Measurements from ENCODE around the gene ADAMTS9.

DNA sequence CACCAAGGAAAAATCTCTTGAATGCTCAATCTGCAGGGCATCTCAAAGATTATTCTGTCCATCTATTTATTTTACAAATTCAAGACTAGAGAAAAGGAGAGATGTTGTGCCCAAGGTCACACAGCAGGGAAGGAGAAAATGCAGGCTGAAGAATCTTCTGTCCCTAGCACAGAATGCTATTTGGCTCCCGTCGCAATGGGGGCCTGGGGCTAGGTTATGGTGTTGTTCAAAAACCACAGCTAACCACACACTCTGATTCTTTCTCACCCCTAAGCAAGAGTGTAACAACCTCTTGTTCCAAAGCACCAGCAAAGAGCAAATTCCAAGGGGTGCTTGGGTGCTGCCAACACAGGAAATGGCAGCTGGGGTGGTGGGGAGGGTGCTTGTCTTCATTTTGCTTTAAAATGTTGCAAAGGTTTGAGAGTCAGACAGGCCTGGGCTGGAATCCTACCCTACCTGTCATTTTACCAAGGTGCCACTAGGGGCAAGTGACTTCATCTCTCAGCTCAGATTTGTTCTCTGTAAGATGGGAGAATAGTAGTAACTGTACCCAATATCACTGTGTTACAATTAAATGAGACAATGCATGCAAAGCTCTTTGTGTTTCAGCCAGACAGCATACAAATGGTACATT is 112.5 kb downstream of the ADAMTS9 start:
- TF ChIP-seq, protein P1, sequence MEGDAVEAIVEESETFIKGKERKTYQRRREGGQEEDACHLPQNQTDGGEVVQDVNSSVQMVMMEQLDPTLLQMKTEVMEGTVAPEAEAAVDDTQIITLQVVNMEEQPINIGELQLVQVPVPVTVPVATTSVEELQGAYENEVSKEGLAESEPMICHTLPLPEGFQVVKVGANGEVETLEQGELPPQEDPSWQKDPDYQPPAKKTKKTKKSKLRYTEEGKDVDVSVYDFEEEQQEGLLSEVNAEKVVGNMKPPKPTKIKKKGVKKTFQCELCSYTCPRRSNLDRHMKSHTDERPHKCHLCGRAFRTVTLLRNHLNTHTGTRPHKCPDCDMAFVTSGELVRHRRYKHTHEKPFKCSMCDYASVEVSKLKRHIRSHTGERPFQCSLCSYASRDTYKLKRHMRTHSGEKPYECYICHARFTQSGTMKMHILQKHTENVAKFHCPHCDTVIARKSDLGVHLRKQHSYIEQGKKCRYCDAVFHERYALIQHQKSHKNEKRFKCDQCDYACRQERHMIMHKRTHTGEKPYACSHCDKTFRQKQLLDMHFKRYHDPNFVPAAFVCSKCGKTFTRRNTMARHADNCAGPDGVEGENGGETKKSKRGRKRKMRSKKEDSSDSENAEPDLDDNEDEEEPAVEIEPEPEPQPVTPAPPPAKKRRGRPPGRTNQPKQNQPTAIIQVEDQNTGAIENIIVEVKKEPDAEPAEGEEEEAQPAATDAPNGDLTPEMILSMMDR (IDR thresholded peaks at IDR 0.05; ENCODE audit: insufficient read depth, low read length): peak; percentile 46
- TF ChIP-seq POLR2AphosphoS5 (IDR thresholded peaks at IDR 0.05; ENCODE audit: low read depth) (no peak), GABPA (IDR thresholded peaks at IDR 0.05; ENCODE audit: low read depth) (no peak)
- TF ChIP-seq, protein P2, sequence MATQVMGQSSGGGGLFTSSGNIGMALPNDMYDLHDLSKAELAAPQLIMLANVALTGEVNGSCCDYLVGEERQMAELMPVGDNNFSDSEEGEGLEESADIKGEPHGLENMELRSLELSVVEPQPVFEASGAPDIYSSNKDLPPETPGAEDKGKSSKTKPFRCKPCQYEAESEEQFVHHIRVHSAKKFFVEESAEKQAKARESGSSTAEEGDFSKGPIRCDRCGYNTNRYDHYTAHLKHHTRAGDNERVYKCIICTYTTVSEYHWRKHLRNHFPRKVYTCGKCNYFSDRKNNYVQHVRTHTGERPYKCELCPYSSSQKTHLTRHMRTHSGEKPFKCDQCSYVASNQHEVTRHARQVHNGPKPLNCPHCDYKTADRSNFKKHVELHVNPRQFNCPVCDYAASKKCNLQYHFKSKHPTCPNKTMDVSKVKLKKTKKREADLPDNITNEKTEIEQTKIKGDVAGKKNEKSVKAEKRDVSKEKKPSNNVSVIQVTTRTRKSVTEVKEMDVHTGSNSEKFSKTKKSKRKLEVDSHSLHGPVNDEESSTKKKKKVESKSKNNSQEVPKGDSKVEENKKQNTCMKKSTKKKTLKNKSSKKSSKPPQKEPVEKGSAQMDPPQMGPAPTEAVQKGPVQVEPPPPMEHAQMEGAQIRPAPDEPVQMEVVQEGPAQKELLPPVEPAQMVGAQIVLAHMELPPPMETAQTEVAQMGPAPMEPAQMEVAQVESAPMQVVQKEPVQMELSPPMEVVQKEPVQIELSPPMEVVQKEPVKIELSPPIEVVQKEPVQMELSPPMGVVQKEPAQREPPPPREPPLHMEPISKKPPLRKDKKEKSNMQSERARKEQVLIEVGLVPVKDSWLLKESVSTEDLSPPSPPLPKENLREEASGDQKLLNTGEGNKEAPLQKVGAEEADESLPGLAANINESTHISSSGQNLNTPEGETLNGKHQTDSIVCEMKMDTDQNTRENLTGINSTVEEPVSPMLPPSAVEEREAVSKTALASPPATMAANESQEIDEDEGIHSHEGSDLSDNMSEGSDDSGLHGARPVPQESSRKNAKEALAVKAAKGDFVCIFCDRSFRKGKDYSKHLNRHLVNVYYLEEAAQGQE (IDR thresholded peaks at IDR 0.05; ENCODE audit: insufficient replicate concordance, low read depth): no peak
